Testis (tissue), 2 donors: ENCODE data around the gene UBE4A.

Experiments
- CTCF ChIP-seq, 3 experiments: fragments of 450-650 bp in 2 of 3; fragments of 200-600 bp in 1 of 3; sonication (generic) in 1 of 3; IDR thresholded peaks; one replicate each; pipeline ENCODE4 v1.5.1; 2016 to 2019; ENCODE audit warnings: antibody characterized with exemption in 3 of 3, mild to moderate bottlenecking in 2 of 3, moderate library complexity in 1 of 3
- POLR2A ChIP-seq: fragments of 450-650 bp; IDR thresholded peaks from one replicate; pipeline ENCODE4 v1.6.1; 2017; ENCODE audit warnings: antibody characterized with exemption, mild to moderate bottlenecking, moderate library complexity

DNA sequence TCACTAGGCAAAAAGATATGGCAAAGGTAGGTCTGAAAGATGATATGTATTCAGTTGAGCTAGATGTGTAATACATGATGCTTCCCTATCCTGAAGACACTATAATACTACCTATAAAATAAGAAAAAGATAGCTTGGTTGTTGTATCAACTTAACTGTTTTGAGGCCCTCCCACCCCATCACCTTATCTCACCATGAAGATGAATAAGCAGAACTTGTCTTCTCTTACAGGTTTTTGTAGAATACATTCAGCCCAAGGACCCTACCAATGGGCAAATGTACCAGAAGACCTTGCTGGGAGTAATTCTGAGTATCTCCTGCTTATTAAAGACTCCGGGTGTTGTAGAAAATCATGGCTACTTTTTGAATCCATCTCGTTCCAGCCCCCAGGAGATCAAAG lies 13.9 kb downstream of the UBE4A start:
- TF ChIP-seq CTCF (IDR thresholded peaks at IDR 0.05) (no peak), POLR2A (no peak)
